ENCODE data around the gene ATAT1.
"Not testable (repeated sequence)": the region's sequence is repeated elsewhere in the genome, so short reads cannot be mapped to it uniquely, and the experiment has no call there.

The ATAT1 gene

DNA sequence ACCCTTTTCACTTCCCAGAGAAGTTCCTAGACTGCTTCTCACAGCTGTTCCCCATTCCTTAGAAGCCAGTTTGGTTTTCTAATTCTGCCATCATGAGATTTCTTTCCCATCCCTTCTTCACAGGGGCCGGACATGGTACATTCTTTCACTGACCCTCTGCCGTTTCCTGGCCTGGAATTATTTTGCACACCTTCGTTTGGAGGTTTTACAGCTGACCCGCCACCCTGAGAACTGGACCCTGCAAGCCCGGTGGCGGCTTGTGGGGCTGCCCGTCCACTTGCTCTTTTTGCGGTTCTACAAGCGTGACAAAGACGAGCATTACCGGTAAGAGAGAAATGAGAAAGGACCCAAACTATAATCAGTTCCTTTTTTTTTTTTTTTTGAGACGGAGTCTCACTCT is 24.5 kb downstream of the ATAT1 start:
- no peak for DNase-seq

DNA sequence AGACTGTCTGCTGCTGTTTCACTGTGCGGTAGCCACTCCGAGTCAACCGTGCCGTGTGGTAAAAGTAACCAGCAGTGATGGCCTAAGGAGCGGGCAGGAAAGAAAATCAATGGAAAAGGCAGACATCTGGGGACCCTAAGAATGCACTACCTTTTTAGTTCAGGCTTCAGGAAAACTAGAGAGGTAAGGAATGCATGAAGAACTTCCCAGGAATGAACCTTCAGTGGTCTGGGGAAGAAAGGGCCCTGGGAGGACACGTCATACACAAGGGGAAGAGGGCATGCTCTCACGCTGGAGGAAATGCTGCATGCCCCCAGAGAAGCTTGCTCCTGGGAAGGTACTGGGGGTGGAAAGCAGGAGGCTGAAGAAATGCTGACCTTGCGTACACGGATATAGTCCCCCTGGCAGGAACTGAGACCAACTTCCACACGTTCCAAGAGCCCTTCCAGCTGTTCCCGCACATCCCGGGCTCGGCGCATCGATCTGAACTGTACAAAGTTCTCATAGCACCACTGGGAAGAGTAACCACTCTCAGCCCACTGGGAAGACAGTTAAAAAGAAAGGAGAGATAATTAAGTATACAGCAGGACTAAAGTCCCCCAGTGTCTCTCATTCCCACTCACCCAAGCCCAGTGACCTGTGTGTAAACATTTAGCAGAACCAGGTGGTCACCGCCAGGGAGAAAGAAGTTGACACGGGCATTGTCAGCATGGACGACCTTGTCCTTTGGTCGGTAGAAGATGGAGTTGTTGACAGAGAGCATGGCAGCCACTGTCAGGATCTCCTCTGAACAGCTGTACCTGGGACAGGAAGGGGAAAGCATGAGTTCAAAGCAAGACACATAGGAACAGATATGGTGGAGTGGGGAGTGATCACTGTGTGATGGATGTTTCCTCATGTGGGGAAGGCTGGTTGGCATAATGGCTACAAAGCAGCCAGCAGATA is 28.4 kb downstream of the ATAT1 start:
- no peak for DNase-seq

DNA sequence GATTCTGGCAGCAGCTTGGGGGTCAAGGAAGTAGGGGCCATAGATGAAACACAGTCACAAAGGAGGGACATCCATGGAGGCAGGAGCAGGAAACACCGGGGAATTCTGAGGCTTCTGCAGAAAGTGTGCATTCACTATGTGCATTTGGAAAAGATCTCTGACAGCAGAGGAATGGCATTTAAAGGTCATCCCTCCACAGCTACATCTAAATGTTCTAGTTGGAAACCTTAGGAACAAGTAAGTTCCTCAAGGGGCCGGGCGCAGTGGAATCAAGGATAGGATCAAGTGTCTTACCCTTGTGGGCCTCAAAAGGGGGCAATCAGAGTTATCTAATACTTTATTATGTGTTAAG is 29.0 kb downstream of the ATAT1 start:
- no peak for DNase-seq

DNA sequence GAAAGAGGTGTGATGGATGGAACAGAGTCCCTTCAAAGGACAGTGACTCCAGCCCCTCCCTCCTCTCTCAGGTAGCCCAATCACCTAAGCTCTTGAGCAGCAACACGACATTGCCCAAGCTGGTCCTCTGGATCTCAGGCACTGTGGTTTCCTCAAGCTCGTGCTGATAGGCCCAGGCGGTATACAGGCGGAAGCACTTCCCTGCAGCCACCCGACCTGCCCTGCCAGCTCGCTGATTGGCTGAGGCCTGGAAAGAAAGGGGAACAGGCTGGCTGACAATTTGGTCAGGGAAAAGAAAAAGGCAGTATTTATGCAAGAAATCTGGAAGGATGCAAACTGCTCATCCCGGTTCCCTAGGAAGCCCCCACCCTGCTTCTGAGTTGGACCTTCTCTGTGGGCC is 29.8 kb downstream of the ATAT1 start:
- no peak for DNase-seq

DNA sequence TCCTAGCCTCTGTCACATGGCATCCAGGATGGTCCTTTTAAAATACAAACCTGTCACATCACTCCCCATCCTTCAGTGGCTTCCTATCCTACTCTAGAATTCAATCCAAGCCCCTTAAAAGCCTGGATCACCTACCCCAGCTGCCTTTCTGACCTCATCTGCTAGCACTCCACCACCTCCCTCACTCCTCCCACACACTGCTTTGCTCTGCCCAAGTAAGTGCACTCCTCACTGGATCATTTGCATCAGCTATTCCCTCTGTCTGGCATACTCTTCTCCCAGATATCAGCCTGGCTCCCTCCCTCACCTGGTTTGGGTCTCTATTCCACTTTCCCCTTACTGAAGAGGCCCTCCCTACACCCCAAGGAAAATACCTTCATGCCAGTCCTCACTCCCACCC is 30.8 kb downstream of the ATAT1 start:
- no peak for DNase-seq

DNA sequence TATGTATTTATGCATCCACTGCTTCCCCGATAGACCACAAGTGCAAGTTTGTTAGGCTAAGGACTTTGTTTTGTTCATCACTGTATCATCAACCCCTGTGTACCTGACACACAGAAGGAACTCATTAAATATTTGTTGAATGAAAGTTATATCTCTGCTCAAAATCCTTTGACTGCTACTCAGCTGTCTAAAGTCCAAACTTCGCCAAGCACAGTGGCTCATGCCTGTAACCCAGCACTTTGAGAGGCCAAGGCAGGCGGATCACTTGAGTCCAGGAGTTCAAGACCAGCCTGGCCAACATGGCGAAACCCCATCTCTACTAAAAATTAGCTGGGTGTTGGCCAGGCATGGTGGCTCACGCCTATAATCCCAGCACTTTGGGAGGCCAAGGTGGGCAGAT is 31.2 kb downstream of the ATAT1 start:
- not testable (repeated sequence) for DNase-seq

DNA sequence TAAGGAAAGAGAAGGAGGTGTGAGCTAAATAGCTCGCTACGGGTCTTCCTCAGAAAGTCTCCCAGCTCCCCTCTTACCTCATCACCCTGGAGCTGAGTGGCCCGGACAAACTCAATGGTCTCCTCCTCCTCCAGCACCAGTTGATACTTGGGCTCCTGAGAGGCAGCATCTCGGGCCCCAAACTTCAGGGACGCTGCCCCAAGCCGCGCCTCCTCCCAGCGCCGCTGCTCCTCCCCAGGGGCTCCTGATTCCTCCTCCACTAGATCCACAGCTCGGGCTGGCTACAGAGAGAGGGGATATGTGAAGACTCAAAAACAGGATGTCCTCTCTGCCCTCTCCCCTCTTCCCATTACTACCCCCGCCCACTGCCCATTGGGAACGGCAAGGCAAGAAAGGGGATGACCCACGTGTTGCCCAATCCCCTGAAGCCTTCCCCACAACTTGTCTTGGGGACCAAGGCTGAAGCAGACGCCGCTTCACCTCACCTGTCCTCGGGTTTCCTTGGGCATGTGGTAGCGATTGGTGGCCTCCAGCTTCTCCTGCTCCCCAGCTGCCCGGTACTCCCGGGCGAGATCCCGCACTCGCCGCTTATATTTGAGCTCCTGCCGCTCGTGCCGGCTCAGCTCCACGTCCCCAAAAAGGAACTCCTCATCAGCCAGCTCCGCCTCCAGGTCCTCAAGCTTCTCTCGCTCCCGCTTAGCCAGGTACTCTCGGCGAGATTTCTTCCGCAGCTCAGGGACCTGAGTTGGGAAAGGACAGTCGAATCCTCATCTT is 38.5 kb downstream of the ATAT1 start:
- no peak for DNase-seq

DNA sequence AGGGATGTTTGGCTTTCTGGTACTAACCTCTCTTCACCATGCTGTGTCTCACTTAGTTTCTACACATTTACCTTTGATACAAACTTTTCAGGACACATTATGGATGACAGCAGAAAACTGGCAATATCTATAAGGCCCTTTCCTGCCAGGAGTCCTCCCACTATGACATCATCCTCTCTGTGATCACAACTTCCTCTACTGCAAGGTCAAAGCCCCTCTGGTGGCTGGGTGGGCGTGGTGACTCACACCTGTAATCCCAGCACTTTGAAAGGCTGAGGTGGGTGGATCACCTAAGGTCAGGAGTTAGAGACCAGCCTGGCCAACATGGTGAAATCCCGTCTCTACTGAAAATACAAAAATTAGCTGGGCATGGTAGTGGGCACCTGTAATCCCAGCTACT is 39.6 kb downstream of the ATAT1 start:
- not testable (repeated sequence) for DNase-seq

DNA sequence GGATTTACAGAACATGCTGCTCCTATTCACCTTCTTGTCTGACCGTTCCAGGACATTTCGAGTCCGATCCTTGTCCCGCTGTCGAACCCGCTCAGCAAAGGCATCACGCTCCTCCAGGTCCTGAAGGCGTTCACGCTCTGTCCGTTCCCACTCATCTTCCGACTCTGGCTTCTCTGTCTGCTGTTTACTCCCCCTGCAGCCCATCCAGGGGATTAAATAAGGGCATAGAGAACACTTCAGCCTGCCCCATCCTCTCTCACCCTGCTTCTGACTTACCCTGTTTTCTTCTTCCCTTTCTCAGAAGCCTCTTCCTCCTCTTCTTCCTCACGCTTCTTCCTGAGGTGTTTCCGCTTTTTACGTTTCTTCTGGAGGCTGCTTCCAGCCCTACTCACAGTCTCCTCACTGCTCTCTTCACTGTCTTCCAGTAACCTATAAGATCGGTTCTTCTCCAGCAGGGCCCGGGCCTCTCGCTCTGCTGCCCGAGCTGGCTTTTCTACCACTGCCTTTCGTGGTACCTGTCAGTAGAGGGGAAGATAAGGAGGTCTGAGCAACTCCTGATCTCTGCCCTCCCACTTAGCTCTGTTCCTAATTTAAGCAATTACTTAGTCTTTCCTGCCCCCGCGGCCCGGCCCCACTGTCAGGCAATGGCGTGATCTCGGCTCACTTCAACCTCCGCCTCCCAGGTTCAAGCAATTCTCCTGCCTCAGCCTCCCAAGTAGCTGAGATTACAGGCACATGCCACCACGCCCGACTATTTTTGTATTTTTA is 44.3 kb downstream of the ATAT1 start:
- DNase-seq: no peak

DNA sequence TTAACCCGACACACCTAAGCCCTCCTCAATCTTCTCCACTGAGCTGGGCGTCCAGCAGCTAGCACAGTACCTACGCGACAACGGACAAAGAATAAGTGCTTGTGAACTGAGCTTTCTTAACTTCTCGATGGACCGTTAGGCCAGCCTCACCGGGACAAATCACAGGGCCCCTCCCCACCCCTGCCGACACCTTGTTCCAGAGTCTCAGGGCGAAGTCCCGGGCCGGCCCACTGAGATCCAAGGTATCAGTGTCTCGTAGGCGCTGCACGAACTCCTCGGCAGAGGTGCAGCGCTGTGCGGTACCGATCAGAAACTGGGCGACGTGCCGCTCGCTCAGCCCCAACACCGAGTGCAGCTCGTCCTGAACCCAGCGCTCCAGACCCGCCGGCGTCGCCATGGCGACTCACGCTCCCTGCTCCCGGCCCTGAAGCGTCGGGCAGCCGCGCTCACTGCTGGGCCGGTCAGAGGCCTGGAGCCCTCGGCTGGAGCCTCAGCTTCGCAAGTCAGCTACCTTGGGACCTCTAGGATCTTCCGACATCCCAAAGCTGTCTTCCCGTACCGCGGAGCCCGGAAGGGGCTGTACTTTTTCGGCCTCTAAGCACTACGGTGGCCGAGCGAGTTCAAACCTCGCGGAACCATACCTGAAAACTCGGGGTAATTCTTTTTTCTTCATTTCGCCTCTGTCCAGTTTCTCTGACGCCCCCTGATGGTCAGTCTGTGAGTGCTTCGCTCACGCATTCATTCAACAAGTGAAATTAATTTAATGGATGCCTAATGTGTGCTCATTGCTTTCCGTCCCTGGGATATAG is 46.0 kb downstream of the ATAT1 start, which contains the start of gene DHX16:
DHX16 (minus strand) TSS at position 562 of the 809 bp plus-strand sequence; CDS start at position 397, 165 bp downstream.
- DNase-seq: peak; percentile 98

DNA sequence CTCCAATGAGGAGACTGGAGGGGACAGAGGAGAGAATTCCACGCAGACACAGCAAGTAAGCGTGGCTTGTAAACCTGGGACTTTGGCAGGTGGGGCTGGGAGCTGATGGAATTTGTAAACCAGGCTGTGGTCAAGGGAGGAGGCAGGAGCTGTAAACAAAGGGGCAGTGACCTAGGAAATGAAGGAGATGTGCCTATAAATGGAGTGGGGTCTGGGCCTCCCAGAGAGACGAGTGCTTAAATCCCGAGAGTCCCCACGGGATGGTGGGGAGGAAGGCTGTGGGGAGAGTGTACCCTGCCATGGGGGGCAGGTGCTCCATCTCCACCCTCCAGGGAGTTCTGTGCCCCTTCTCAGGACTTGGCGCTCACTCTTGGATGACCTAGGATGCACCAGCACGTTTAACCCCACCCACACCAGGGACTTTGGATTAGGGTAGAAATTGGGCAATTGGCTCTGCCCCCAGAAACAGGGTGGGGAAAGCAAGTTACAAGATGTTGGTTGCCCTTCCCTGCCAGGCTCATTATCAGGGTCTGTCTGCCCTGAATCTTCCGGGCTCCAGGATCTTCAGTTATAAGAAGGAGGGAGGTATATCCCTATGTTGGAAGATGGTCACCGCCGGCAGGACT is 50.1 kb downstream of the ATAT1 start:
- peak; percentile 63 for DNase-seq

DNA sequence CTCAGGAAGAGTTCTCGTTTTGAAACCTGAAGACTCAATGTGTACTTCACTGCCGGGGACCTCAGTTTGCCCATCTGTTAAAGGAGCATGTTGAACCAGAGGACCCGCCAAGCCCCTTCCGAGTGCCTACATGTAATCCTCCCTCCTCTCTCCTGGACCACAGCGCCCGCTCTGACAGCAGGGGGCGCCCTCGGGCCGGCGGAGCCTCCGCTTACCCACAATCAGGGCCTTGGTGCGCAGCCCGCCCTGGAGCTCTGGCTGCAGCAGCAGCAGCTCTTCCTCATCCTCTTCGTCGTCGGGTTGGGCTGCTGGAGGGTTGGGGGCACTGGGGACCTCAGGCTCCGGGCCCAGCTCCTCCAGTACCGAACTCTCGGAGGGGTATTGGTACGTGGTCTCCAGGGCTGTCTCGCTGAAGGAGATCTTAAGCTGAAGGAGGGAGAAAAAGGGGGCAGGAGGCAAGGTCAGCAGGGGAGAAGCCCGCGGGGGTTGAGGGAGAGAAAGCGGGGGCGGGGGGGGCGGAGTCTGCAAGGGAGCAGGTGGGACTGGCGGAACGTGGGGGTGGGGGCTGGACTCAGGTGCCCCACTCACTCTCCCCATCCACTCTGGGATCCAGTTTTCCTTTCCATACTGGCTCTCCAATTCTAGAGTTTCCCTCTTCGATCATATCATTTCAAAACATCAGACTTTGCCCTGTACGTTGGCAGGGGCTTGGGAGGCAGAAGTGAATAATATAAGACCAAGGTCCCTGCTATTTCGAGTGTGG is 52.5 kb downstream of the ATAT1 start:
- peak; percentile 83 for DNase-seq

DNA sequence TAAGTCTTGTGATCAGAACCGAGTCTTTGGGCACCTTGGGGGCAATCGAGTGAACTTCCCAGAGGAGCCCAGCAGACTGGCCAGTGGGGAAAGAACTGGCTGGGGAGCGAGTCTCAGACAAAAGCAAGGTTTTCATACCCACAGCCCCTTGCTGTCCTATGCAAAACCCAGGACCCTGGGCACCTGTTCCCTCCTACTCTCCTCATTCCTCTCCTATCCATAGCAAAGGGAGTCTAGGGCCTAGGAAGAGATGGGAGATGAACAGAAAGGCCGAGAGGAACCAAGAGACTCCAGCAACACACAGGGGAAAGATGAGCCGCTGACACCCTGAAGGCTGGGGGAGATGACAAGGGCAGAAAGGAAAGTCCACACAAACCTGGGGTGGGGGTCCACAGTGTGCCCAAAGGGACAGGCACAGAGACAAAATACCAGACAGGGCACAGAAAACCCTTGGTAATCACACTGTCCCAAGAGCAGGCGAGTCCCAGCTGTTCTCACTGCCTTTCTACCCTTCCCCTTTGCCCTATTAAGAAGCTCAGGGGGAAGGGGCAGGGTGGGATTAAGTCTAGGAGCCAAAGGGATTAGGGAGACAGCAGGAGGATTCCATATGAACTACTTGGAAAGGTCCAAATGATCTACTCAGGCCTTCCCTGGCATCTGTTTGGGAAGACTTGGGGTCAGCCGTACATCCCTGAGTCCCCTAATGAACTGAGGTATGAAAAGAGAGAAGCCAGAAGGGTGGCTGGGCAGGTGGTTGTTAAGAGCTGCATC is 53.3 kb downstream of the ATAT1 start:
- no peak for DNase-seq

DNA sequence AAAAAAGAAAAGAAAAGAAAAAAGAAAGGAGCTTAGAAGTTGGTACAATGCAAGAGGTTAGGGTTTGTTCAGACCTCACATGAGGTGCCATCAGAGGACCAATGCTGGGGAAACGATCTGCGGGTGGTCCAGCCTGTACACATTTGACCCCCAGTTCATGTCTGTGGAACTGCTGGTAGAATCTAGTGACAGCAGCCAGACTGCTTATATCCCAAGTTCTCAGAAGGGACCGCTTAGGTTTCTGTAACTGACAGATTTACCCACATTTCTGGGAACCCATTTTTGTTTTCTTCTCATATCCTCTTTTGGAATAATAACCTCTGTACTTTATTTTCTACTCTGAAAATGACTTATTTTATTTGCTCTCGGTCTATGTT is 55.1 kb downstream of the ATAT1 start:
- DNase-seq: no peak

DNA sequence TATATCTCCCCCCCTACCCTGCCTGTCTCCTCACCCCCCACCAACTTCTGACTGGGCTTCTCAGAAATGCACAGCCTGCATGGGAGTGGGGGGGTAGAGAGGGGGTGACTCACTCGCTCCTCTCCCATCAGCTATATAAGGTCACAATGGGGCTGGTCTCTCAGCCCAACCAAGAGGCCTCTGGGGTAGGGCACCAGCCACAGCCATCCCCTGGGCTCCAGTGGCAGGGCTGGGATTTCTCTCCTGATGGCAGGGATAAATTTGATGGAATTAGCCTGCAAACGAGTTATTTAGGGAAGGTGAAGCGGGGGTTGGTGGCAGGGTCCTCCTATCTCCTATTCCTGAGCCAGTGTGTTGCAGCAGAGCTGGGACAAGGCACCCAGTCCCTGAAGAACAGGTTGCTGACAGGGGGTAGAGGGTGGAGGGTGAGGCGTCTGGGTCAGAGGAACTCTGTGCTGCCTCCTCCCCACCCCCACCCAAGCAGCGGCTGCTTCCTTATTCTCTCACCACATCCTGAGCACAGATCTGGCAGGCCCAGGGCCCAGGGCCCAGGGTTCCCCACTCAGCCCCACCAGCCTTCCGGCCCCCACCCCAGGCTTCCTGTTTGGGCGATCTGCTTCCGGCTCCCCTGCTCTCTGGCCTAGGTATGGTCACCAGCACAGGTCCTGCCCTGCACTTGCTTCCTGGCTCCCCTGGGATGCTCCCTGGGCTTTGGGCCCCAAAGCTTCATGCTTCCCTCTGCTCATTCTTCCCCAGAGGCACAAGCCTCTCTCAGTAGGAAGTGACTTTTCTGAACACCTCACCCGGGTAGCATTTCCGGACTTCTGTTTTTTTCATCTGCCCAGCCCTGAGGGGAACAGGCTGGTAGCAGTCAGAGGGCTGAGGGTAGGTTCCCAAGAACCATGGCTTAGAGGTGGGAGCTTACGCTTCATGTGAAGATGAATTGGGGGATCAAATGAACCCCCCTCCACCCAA is 55.8 kb downstream of the ATAT1 start:
- DNase-seq: peak; percentile 81

DNA sequence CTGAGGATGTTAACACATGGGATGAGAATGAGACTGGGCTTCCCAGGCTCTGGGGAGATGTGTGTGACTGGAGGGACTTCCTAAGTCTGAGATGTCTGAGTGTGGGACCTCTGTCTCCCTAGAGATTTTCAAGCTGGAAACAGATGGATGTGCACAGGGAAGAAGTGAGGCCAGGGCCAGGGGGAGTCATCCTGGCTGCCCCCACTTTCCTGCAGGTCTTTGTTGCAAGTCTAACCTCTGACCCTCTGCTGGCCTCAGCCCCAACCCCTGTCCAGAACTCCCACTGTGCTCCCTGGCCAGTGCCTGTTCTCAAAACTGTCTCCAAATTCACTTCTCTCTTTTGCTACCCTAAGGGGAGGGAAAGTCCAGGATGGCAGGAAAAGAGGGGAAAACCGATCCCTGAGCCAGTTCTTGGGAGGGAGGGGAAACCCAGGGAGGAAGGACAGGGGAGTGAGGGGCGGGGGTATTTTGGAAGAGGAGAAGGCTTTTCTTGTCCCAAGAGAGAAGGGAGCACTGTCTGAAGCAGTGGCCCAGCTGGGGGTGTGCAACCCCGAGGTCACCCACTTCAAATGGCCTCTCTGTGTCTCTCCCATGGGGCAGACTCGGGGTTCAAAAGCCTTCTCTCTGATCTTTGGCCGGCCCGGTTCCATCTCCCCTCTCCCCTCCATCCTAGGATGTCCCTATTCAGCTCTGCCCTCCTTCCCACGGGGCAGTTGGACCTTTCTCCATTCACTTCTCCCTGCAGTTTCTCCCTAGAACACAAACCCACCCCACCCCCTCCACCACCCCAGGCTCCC is 56.7 kb downstream of the ATAT1 start:
- DNase-seq: no peak

DNA sequence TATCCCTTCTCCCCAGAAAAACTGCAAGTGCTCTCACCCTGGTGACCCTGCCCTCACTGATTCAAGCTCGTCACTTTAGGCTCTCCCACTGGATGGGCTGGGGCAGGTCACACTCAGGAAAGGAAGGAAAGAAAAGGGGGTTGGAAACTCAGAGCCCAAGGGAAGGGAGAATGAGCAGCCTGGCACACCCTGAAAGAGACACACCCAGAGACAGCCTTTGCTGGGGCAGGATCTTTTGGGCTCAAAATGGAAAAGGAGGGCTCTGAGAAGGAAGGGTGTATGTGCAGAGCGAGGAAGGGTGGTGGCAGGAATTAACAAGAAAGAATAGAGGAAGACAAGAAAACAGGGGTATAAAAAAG is 57.3 kb downstream of the ATAT1 start:
- peak; percentile 23 for DNase-seq

Data from hematopoietic multipotent progenitor cell treated with erythropoietin and hydrocortisone succinate and interleukin-3 and kit ligand, for 8 days (in vitro differentiated cells).